ENCODE data around the gene GALNT14. TPM values are rescaled to one million over a fixed set of nuclear protein-coding genes. Genes with fewer than 3 reads are reported as not detected.

The GALNT14 gene
- total and polyA plus RNA-seq, 2 of the 13 experiments (the other 11 are each of a cell fraction or from before 2014, with no cell fraction given): not detected

GRCh38 chr2:31132786-31133185, 5.5 kb downstream of the GALNT14 start (continued):
- TF ChIP-seq MAX (IDR thresholded peaks at IDR 0.05): no peak
- no peak for TF ChIP-seq FOXK2 (IDR thresholded peaks at IDR 0.05)
- TF ChIP-seq ZNF468 (CRISPR knock-in tag; IDR thresholded peaks at IDR 0.05): no peak
- TF ChIP-seq TAF1 (CRISPR knock-in tag; IDR thresholded peaks at IDR 0.05): no peak
- no peak for TF ChIP-seq ZNF878 (CRISPR knock-in tag; IDR thresholded peaks at IDR 0.05)
- no peak for TF ChIP-seq NCOR1 (IDR thresholded peaks at IDR 0.05; ENCODE audit: borderline replicate concordance, low read length)
- TF ChIP-seq PRDM10 (CRISPR knock-in tag; IDR thresholded peaks at IDR 0.05; ENCODE audit: low read depth): no peak
- TF ChIP-seq NCOA5 (CRISPR knock-in tag; IDR thresholded peaks at IDR 0.05): no peak
- TF ChIP-seq KAT8 (CRISPR knock-in tag; IDR thresholded peaks at IDR 0.05): no peak
- TF ChIP-seq MAFG (CRISPR knock-in tag; IDR thresholded peaks at IDR 0.05): no peak
- no peak for TF ChIP-seq RAD21 (CRISPR knock-in tag; IDR thresholded peaks at IDR 0.05)
- TF ChIP-seq ZNF10 (CRISPR knock-in tag; IDR thresholded peaks at IDR 0.05; ENCODE audit: borderline replicate concordance, low read depth): no peak

- CTCF ChIA-PET (ENCODE audit: low intra/inter-chr PET ratio, low total read pairs): no interaction called here
- no peak overlapping the region for H3K9ac ChIP-seq (ENCODE audit: insufficient read depth, low read depth, low read length)
- peaks cover 0 to 41% of the 10 kb centered on the region in 2 experiments; a peak in 3 of 5 replicates for H3K27me3 ChIP-seq (ENCODE audit: control insufficient read depth in 1 of 2, insufficient read depth in 2 of 2, low read length in 2 of 2)
- ATAC-seq: no peak
- H3K4me3 ChIP-seq (replicated peaks in 1 of 3; ENCODE audit: insufficient read depth in 1 of 3, low read depth in 2 of 3, low read length in 3 of 3): no peak overlapping the region
- no peak overlapping the region for H3K4me2 ChIP-seq (ENCODE audit: low read depth, low read length)
- H2AFZ ChIP-seq (ENCODE audit: low read length): no peak overlapping the region
- POLR2A ChIA-PET: no interaction called here
- H3K27ac ChIP-seq (ENCODE audit: extremely low read length, insufficient read depth, low read length): no peak overlapping the region
- H3K79me2 ChIP-seq (ENCODE audit: insufficient read depth, low read length): no peaks in the 10 kb centered on the region
- 0% methylated on average over 4 of the region's 4 CpGs for WGBS (ENCODE audit: low lambda C conversion rate)
- in situ Hi-C loops (cut with HindIII; ENCODE audit: extremely low pct_ligation_motif_present, low pct_unique_long_range_greater_than_20kb): no loop called here
- no peaks in the 10 kb centered on the region for H3K36me3 ChIP-seq (replicated peaks in 1 of 2; ENCODE audit: control insufficient read depth in 1 of 2, insufficient read depth in 2 of 2, low read length in 2 of 2)
- no peak for DNase-seq (ENCODE audit: low spot score)
- H4K20me1 ChIP-seq (ENCODE audit: insufficient read depth, low read length): no peaks in the 10 kb centered on the region
- H3K4me1 ChIP-seq (ENCODE audit: insufficient read depth, low read length): no peaks in the 10 kb centered on the region
- no peaks in the 10 kb centered on the region for H3K9me3 ChIP-seq (ENCODE audit: low read length)
- intact Hi-C loops (cut with micrococcal nuclease; ENCODE audit: unreplicated experiment): no loop called here
- no peak for FAIRE-seq
- BruUV-seq (replicated peaks): no TSS peak
- no peak for TF ChIP-seq HOXA7 (CRISPR knock-in tag; IDR thresholded peaks at IDR 0.05)
- no peak for TF ChIP-seq HNRNPH1 (optimal IDR thresholded peaks at IDR 0.05; ENCODE audit: low read depth, low read length)
- TF ChIP-seq BCLAF1 (IDR thresholded peaks at IDR 0.05): no peak
- no peak for TF ChIP-seq MYPOP (CRISPR knock-in tag; IDR thresholded peaks at IDR 0.05)
- TF ChIP-seq ZNF260 (CRISPR knock-in tag; IDR thresholded peaks at IDR 0.05; ENCODE audit: borderline replicate concordance, low read depth): no peak
- TF ChIP-seq PITX1 (CRISPR knock-in tag; IDR thresholded peaks at IDR 0.05): no peak
- no peak for TF ChIP-seq ZNF367 (CRISPR knock-in tag; IDR thresholded peaks at IDR 0.05; ENCODE audit: borderline replicate concordance)
These were observed 6.4 kb downstream of the GALNT14 start for GRCh38 chr2:31131871-31132270.
